ENCODE data around the gene TP53BP1.
A peak's percentile ranks its signal among the peaks of the same experiment; 100 is the strongest.

The TP53BP1 gene

GRCh38 chr15:43487271-43487895 is 5.6 kb downstream of the TP53BP1 start:
- DNase-seq: no peak

GRCh38 chr15:43484455-43484854 is 8.5 kb downstream of the TP53BP1 start:
- DNase-seq: no peak

- no peak for DNase-seq
These were observed 9.4 kb downstream of the TP53BP1 start for GRCh38 chr15:43483297-43484128.

GRCh38 chr15:43473885-43474284 is 19.1 kb downstream of the TP53BP1 start:
- DNase-seq: no peak

GRCh38 chr15:43471975-43472374 is 21.0 kb downstream of the TP53BP1 start:
- DNase-seq: no peak

- DNase-seq: no peak
These were observed 23.1 kb downstream of the TP53BP1 start for GRCh38 chr15:43469867-43470266.

GRCh38 chr15:43465100-43465499 is 27.9 kb downstream of the TP53BP1 start:
- no peak for DNase-seq

GRCh38 chr15:43463998-43464397 is 29.0 kb downstream of the TP53BP1 start:
- DNase-seq: no peak

- no peak for DNase-seq
These were observed 29.4 kb downstream of the TP53BP1 start for GRCh38 chr15:43463507-43463906.

GRCh38 chr15:43449981-43450380 is 43.0 kb downstream of the TP53BP1 start:
- DNase-seq: no peak

GRCh38 chr15:43446344-43446743 is 46.6 kb downstream of the TP53BP1 start:
- DNase-seq: no peak

GRCh38 chr15:43441316-43441715 is 51.6 kb downstream of the TP53BP1 start:
- DNase-seq: no peak

- no peak for DNase-seq
These were observed 52.2 kb downstream of the TP53BP1 start for GRCh38 chr15:43440721-43441281.

GRCh38 chr15:43439268-43439667 is 53.7 kb downstream of the TP53BP1 start:
- no peak for DNase-seq

- no peak for DNase-seq
These were observed 56.6 kb downstream of the TP53BP1 start for GRCh38 chr15:43436395-43436794.

GRCh38 chr15:43434446-43434845 is 58.5 kb downstream of the TP53BP1 start:
- no peak for DNase-seq

GRCh38 chr15:43433661-43434303 is 59.2 kb downstream of the TP53BP1 start:
- DNase-seq: no peak

GRCh38 chr15:43433165-43433564 is 59.8 kb downstream of the TP53BP1 start:
- no peak for DNase-seq

- peak; percentile 1 for DNase-seq
These were observed 63.3 kb downstream of the TP53BP1 start for GRCh38 chr15:43429687-43430086.

GRCh38 chr15:43423793-43424192 is 69.2 kb downstream of the TP53BP1 start:
- no peak for DNase-seq

- DNase-seq: no peak
These were observed 72.1 kb downstream of the TP53BP1 start for GRCh38 chr15:43420876-43421275.

GRCh38 chr15:43420435-43420834 is 72.5 kb downstream of the TP53BP1 start:
- no peak for DNase-seq

GRCh38 chr15:43414196-43414595 is 78.8 kb downstream of the TP53BP1 start:
- no peak for DNase-seq

GRCh38 chr15:43412096-43412495 is 80.9 kb downstream of the TP53BP1 start:
- no peak for DNase-seq

All from NCI-H187 treated with DMSO at 0.1 percent for 48 hours (cell line).